H9 (cell line): ENCODE data around the gene DCHS1. TPM values are rescaled to one million over a fixed set of nuclear protein-coding genes. Genes with fewer than 3 reads are reported as not detected.
A peak's percentile ranks its signal among the peaks of the same experiment; 100 is the strongest.
"Not testable (repeated sequence)": the region's sequence is repeated elsewhere in the genome, so short reads cannot be mapped to it uniquely, and the experiment has no call there.

ENCODE experiments used
- DNase-seq: peaks from one replicate; pipeline ENCODE4 v3.0.0-alpha.2; 2017
- H2AFZ ChIP-seq: one replicate; pipeline ENCODE4 v1.6.1; 2013; ENCODE audit warnings: mild to moderate bottlenecking, low read length, control low read depth, moderate library complexity
- H2AK5ac ChIP-seq: 2 replicates; pipeline ENCODE4 v1.6.1; 2013; ENCODE audit warnings: low read length, control low read depth, mixed read lengths; ENCODE audit not compliant: insufficient read length
- H2BK120ac ChIP-seq: one replicate; pipeline ENCODE4 v1.6.1; 2013; ENCODE audit warnings: low read depth, mild to moderate bottlenecking, low read length, control low read depth, inconsistent platforms; ENCODE audit not compliant: poor library complexity, severe bottlenecking
- H2BK12ac ChIP-seq: 2 replicates; pipeline ENCODE4 v1.6.1; 2013; ENCODE audit warnings: low read length, control low read depth, mixed read lengths, low read depth; ENCODE audit not compliant: insufficient read length
- H2BK15ac ChIP-seq: 2 replicates; pipeline ENCODE4 v1.6.1; 2013; ENCODE audit warnings: low read depth, low read length, control low read depth
- H2BK20ac ChIP-seq: one replicate; pipeline ENCODE4 v1.6.1; 2013; ENCODE audit warnings: low read depth, mild to moderate bottlenecking, low read length, control low read depth, inconsistent platforms; ENCODE audit not compliant: poor library complexity, severe bottlenecking
- H2BK5ac ChIP-seq: 2 replicates; pipeline ENCODE4 v1.6.1; 2013; ENCODE audit warnings: low read length, control low read depth, mixed read lengths; ENCODE audit not compliant: insufficient read length
- H3K14ac ChIP-seq: 2 replicates; pipeline ENCODE4 v1.6.1; 2013; ENCODE audit warnings: low read length, control low read depth; ENCODE audit not compliant: insufficient read depth
- H3K18ac ChIP-seq: 2 replicates; pipeline ENCODE4 v1.6.1; 2013; ENCODE audit warnings: low read depth, mild to moderate bottlenecking, mixed read lengths, low read length, control low read depth; ENCODE audit not compliant: insufficient read length
- H3K23ac ChIP-seq: 2 replicates; pipeline ENCODE4 v1.6.1; 2013; ENCODE audit warnings: low read length, control low read depth, mixed read lengths, low read depth; ENCODE audit not compliant: insufficient read length
- H3K23me2 ChIP-seq: 2 replicates; pipeline ENCODE4 v1.6.1; 2013; ENCODE audit warnings: low read depth, mild to moderate bottlenecking, mixed read lengths, low read length, control low read depth; ENCODE audit not compliant: insufficient read length, poor library complexity, severe bottlenecking
- H3K27ac ChIP-seq: 2 replicates; pipeline ENCODE4 v1.5.1; 2013; ENCODE audit warnings: low read length, control low read depth, mixed read lengths, low read depth; ENCODE audit not compliant: insufficient read length
- H3K27me3 ChIP-seq: 2 replicates; pipeline ENCODE4 v1.6.1; 2013; ENCODE audit warnings: low read length, control low read depth, inconsistent platforms; ENCODE audit not compliant: insufficient read depth
- H3K4ac ChIP-seq: 2 replicates; pipeline ENCODE4 v1.6.1; 2013; ENCODE audit warnings: low read depth, mild to moderate bottlenecking, control low read depth, inconsistent platforms, low read length, moderate library complexity
- H3K4me1 ChIP-seq: 2 replicates; pipeline ENCODE4 v1.6.1; 2013; ENCODE audit warnings: low read length, control low read depth, inconsistent platforms; ENCODE audit not compliant: insufficient read depth
- H3K4me2 ChIP-seq: 2 replicates; pipeline ENCODE4 v1.6.1; 2013; ENCODE audit warnings: low read length, control low read depth, mixed read lengths; ENCODE audit not compliant: insufficient read length, insufficient read depth
- H3K56ac ChIP-seq: 2 replicates; pipeline ENCODE4 v1.6.1; 2013; ENCODE audit warnings: low read depth, mild to moderate bottlenecking, mixed read lengths, low read length, control low read depth; ENCODE audit not compliant: insufficient read length
- H3K79me1 ChIP-seq: 2 replicates; pipeline ENCODE4 v1.6.1; 2013; ENCODE audit warnings: low read depth, mild to moderate bottlenecking, moderate library complexity, low read length, control low read depth, inconsistent platforms; ENCODE audit not compliant: insufficient read depth, poor library complexity, severe bottlenecking
- H3K79me2 ChIP-seq: 2 replicates; pipeline ENCODE4 v1.6.1; 2013; ENCODE audit warnings: low read length, control low read depth, inconsistent platforms; ENCODE audit not compliant: insufficient read depth
- H3K9ac ChIP-seq: 2 replicates; pipeline ENCODE4 v1.6.1; 2013; ENCODE audit warnings: low read length, control low read depth, mixed read lengths; ENCODE audit not compliant: insufficient read length; ENCODE audit errors: extremely low read depth
- H3K9me3 ChIP-seq: one replicate; pipeline ENCODE4 v1.6.1; 2013; ENCODE audit warnings: low read depth, low read length, inconsistent platforms; ENCODE audit not compliant: control insufficient read depth
- H3T11ph ChIP-seq: one replicate; pipeline ENCODE4 v1.6.1; 2013; ENCODE audit warnings: mild to moderate bottlenecking, low read length, control low read depth, inconsistent platforms
- H4K20me1 ChIP-seq: one replicate; pipeline ENCODE4 v1.6.1; 2013; ENCODE audit not compliant: control insufficient read depth, insufficient read length, insufficient read depth
- H4K5ac ChIP-seq: 2 replicates; pipeline ENCODE4 v1.6.1; 2013; ENCODE audit warnings: low read depth, mild to moderate bottlenecking, mixed read lengths, low read length, control low read depth; ENCODE audit not compliant: insufficient read length
- H4K8ac ChIP-seq: replicated peaks from 2 replicates; pipeline ENCODE4 v1.6.1; 2013; ENCODE audit warnings: low read length, control low read depth, mixed read lengths, low read depth; ENCODE audit not compliant: insufficient read length
- H4K91ac ChIP-seq: 2 replicates; pipeline ENCODE4 v1.6.1; 2013; ENCODE audit warnings: low read depth, mild to moderate bottlenecking, moderate library complexity, mixed read lengths, low read length, control low read depth; ENCODE audit not compliant: insufficient read length
- H3K27ac Mint-ChIP-seq, 3 experiments: 2 replicates in 2 of 3; 3 replicates in 1 of 3; pipeline ENCODE4 v1.8.0; 2020 to 2021; ENCODE audit warnings: mixed read lengths in 3 of 3, mild to moderate bottlenecking in 1 of 3, moderate library complexity in 1 of 3
- H3K27me3 Mint-ChIP-seq: 2 replicates; pipeline ENCODE4 v1.8.0; 2021; ENCODE audit warnings: low read depth, mild to moderate bottlenecking, moderate library complexity, mixed read lengths
- H3K36me3 Mint-ChIP-seq, 3 experiments: 2 replicates in 2 of 3; 3 replicates in 1 of 3; pipeline ENCODE4 v1.8.0; 2020 to 2021; ENCODE audit warnings: low read depth in 3 of 3, mixed read lengths in 3 of 3; ENCODE audit not compliant: insufficient read depth in 1 of 3
- H3K4me1 Mint-ChIP-seq, 2 experiments: 2 replicates each; pipeline ENCODE4 v1.8.0; 2020; ENCODE audit warnings: mixed read lengths in 2 of 2
- H3K4me3 Mint-ChIP-seq, 2 experiments: 2 replicates in 1 of 2; 3 replicates in 1 of 2; pipeline ENCODE4 v1.8.0; 2020 to 2021; ENCODE audit warnings: mild to moderate bottlenecking in 2 of 2, mixed read lengths in 2 of 2, moderate library complexity in 1 of 2
- H3K9me3 Mint-ChIP-seq, 2 experiments: 2 replicates in 1 of 2; 3 replicates in 1 of 2; pipeline ENCODE4 v1.8.0; 2020; ENCODE audit warnings: mild to moderate bottlenecking in 2 of 2, mixed read lengths in 2 of 2, moderate library complexity in 1 of 2
- CTCF ChIP-seq: fragments of 200-600 bp; sonication (generic); conservative IDR thresholded peaks from 3 replicates; pipeline ENCODE4 v1.8.0; 2021; ENCODE audit warnings: antibody characterized with exemption, mild to moderate bottlenecking
- WGBS: extraction: QIAGEN DNeasy Blood & Tissue Kit; methylation state at CpG from one replicate; pipeline ENCODE4 v1.1.7; 2013; ENCODE audit warnings: missing lambda C conversion rate, low lambda C conversion rate, mixed read lengths; ENCODE audit not compliant: insufficient read length; ENCODE audit errors: extremely low coverage; 5-methylcytosine and 5-hydroxymethylcytosine counted together
- total RNA-seq: library from RNA; stranded (reverse); gene quantifications from 2 replicates; pipeline ENCODE4 v1.2.1, GENCODE V29; 2021

Gene DCHS1
- total RNA-seq, 1 experiment from 2014 or later, result 12.5 TPM

GRCh38 chr11:6686006-6686405 lies 30.4 kb upstream of the DCHS1 start:
- H4K20me1 ChIP-seq, result no peaks in the 10 kb centered on the region
- peaks cover 7% of the 10 kb centered on the region for H3K4me1 ChIP-seq
- Mint-ChIP-seq H3K4me1 (peaks cover 32 to 34% of the 10 kb centered on the region in 2 experiments), H3K4me3 (no peak overlapping the region), H3K9me3 (peaks cover 13 to 22% of the 10 kb centered on the region in 2 experiments), H3K27me3 (no peaks in the 10 kb centered on the region; the same call in 1 of the 2 replicates), H3K36me3 (peaks cover 11 to 26% (median 25%) of the 10 kb centered on the region in 3 experiments), H3K27ac (no peak overlapping the region)
- H3K4ac ChIP-seq, result no peak overlapping the region
- no peak for TF ChIP-seq CTCF
- H2BK15ac ChIP-seq, result no peak overlapping the region
- H2BK20ac ChIP-seq, result no peak overlapping the region
- peaks cover 7% of the 10 kb centered on the region for H3K23me2 ChIP-seq
- H2BK5ac ChIP-seq, result no peak overlapping the region
- no peak overlapping the region for H2BK12ac ChIP-seq
- peaks cover 3% of the 10 kb centered on the region for H3K79me1 ChIP-seq
- peaks cover 8% of the 10 kb centered on the region; the same call in 1 of the 2 replicates for H3K79me2 ChIP-seq
- no peak overlapping the region for H3K56ac ChIP-seq
- no peak overlapping the region for H2AK5ac ChIP-seq
- no peak overlapping the region for H3T11ph ChIP-seq
- no peak overlapping the region for H3K14ac ChIP-seq
- H3K23ac ChIP-seq, result no peak overlapping the region
- H4K5ac ChIP-seq, result no peak overlapping the region
- no peaks in the 10 kb centered on the region for H3K27me3 ChIP-seq
- no peak overlapping the region for H4K8ac ChIP-seq
- DNase-seq, result no peak
- H2BK120ac ChIP-seq, result no peak overlapping the region
- no peak overlapping the region for H3K18ac ChIP-seq
- H4K91ac ChIP-seq, result no peak overlapping the region
- H3K9me3 ChIP-seq, result no peaks in the 10 kb centered on the region
- H3K27ac ChIP-seq, result no peak overlapping the region
- no peak overlapping the region for H2AFZ ChIP-seq
- H3K9ac ChIP-seq, result no peak overlapping the region
- H3K4me2 ChIP-seq, result no peak overlapping the region

GRCh38 chr11:6684068-6684467 lies 28.5 kb upstream of the DCHS1 start:
- not testable (repeated sequence) for H2BK120ac ChIP-seq, H3K4me1 ChIP-seq, H3K79me2 ChIP-seq, H3K23ac ChIP-seq, H3K79me1 ChIP-seq, H3K27me3 ChIP-seq, H3K18ac ChIP-seq, H2BK15ac ChIP-seq, H2BK5ac ChIP-seq, H3K27me3 Mint-ChIP-seq, H4K8ac ChIP-seq, DNase-seq, H2AFZ ChIP-seq, H3K56ac ChIP-seq, H3K4ac ChIP-seq, H4K20me1 ChIP-seq, H4K5ac ChIP-seq, H2AK5ac ChIP-seq, H3T11ph ChIP-seq, H3K9me3 ChIP-seq, H3K14ac ChIP-seq, H3K9ac ChIP-seq, H2BK20ac ChIP-seq, H3K27ac ChIP-seq, H4K91ac ChIP-seq, H3K23me2 ChIP-seq, H2BK12ac ChIP-seq
- peak overlapping the region; percentile 99 for H3K4me3 Mint-ChIP-seq
- peaks cover 6 to 12% of the 10 kb centered on the region in 2 experiments for H3K9me3 Mint-ChIP-seq
- peaks cover 28 to 29% of the 10 kb centered on the region in 2 experiments for H3K4me1 Mint-ChIP-seq
- no CpG with 5 or more reads among the region's 14 CpGs for WGBS
- H3K36me3 Mint-ChIP-seq, result peaks cover 13 to 39% (median 29%) of the 10 kb centered on the region in 3 experiments; a peak in 6 of 7 replicates
- H3K27ac Mint-ChIP-seq, result peak overlapping the region in 2 of 3 experiments; percentile 71 to 99; a peak in 4 of 7 replicates
- H3K4me2 ChIP-seq, result peak overlapping the region; percentile 44
